HL-60 (cell line): ENCODE data around the gene RCC2.

ENCODE experiments used
- DNase-seq, 2 experiments: peaks; one replicate each; pipeline ENCODE4 v3.0.0-alpha.2; 2010 to 2020; ENCODE audit warnings: low read depth in 1 of 2, low spot score in 1 of 2
- H3K27ac ChIP-seq: fragments of 250-450 bp; sonication (Bioruptor Pico); replicated peaks from 2 replicates; pipeline ENCODE4 v1.5.1; 2020; ENCODE audit warnings: mild to moderate bottlenecking, moderate library complexity
- H3K27me3 ChIP-seq: fragments of 250-450 bp; sonication (Bioruptor Pico); 2 replicates; pipeline ENCODE4 v1.5.1; 2021; ENCODE audit warnings: mild to moderate bottlenecking, moderate library complexity; ENCODE audit not compliant: insufficient read depth, poor library complexity, severe bottlenecking
- H3K4me3 ChIP-seq: replicated peaks from 2 replicates; pipeline ENCODE4 v1.5.1; 2011; ENCODE audit warnings: mild to moderate bottlenecking, control low read depth, low read length; ENCODE audit not compliant: insufficient read depth
- CTCF ChIP-seq: IDR thresholded peaks from one replicate; pipeline ENCODE4 v1.5.1; 2011; ENCODE audit warnings: low read length, control low read depth, inconsistent platforms; ENCODE audit not compliant: insufficient read depth
- GABPA ChIP-seq: IDR thresholded peaks from 2 replicates; pipeline ENCODE4 v1.6.1; 2012; ENCODE audit warnings: low read depth
- POLR2AphosphoS5 ChIP-seq: IDR thresholded peaks from 2 replicates; pipeline ENCODE4 v1.6.1; 2012; ENCODE audit warnings: low read depth
- SPI1 ChIP-seq: IDR thresholded peaks from 2 replicates; pipeline ENCODE4 v1.6.1; 2012; ENCODE audit warnings: low read depth, mild to moderate bottlenecking, borderline replicate concordance
- TF ChIP-seq, protein P1 (sequence below): IDR thresholded peaks from 2 replicates; pipeline ENCODE4 v1.6.1; 2012; ENCODE audit warnings: low read depth; ENCODE audit not compliant: insufficient replicate concordance

RCC2 gene

GRCh38 chr1:17441993-17442357 is 2.5 kb upstream of the RCC2 start:
- Histone ChIP-seq H3K4me3 (no peak overlapping the region), H3K27me3 (no peaks in the 10 kb centered on the region), H3K27ac (no peak overlapping the region)
- DNase-seq = no peak
- TF ChIP-seq SPI1 (no peak), POLR2AphosphoS5 (no peak), GABPA (no peak), CTCF (no peak)
- TF ChIP-seq, protein P1, sequence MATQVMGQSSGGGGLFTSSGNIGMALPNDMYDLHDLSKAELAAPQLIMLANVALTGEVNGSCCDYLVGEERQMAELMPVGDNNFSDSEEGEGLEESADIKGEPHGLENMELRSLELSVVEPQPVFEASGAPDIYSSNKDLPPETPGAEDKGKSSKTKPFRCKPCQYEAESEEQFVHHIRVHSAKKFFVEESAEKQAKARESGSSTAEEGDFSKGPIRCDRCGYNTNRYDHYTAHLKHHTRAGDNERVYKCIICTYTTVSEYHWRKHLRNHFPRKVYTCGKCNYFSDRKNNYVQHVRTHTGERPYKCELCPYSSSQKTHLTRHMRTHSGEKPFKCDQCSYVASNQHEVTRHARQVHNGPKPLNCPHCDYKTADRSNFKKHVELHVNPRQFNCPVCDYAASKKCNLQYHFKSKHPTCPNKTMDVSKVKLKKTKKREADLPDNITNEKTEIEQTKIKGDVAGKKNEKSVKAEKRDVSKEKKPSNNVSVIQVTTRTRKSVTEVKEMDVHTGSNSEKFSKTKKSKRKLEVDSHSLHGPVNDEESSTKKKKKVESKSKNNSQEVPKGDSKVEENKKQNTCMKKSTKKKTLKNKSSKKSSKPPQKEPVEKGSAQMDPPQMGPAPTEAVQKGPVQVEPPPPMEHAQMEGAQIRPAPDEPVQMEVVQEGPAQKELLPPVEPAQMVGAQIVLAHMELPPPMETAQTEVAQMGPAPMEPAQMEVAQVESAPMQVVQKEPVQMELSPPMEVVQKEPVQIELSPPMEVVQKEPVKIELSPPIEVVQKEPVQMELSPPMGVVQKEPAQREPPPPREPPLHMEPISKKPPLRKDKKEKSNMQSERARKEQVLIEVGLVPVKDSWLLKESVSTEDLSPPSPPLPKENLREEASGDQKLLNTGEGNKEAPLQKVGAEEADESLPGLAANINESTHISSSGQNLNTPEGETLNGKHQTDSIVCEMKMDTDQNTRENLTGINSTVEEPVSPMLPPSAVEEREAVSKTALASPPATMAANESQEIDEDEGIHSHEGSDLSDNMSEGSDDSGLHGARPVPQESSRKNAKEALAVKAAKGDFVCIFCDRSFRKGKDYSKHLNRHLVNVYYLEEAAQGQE = no peak

GRCh38 chr1:17441265-17441992 is 2.0 kb upstream of the RCC2 start:
- TF ChIP-seq GABPA (no peak), SPI1 (peak; percentile 75), CTCF (no peak)
- no peak overlapping the region for H3K4me3 ChIP-seq
- no peak overlapping the region for H3K27ac ChIP-seq
- no peaks in the 10 kb centered on the region for H3K27me3 ChIP-seq
- DNase-seq = peak in 1 of 2 experiments; percentile 54

DNA sequence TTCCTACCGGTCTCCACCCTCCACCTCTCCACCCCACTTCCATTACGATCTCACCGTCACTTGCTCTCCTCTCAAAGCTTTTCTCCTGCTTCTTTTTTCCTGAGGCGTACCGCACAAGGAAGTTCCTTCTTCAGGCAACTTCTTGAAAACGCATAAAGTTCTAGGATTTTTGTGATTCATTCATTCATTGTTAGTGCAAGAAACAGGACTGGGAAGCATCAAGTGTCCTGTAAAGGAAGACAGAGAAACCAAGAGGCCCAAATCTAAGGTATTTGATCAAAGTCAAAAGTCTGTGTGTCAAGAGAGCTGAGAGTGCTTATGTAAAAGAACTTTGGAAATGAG is 1.3 kb upstream of the RCC2 start:
- Histone ChIP-seq H3K4me3 (no peak overlapping the region), H3K27ac (no peak overlapping the region), H3K27me3 (no peaks in the 10 kb centered on the region)
- TF ChIP-seq GABPA (no peak), SPI1 (no peak), CTCF (no peak), POLR2AphosphoS5 (no peak)
- TF ChIP-seq, protein P1 = no peak
- DNase-seq = no peak
